Measurements from ENCODE around the gene FSHR. TPM values are rescaled to one million over a fixed set of nuclear protein-coding genes. Genes with fewer than 3 reads are reported as not detected.

Gene FSHR
- total and polyA plus RNA-seq, 2 of the 4 experiments (the other 2 are of a cell fraction) = not detected

DNA sequence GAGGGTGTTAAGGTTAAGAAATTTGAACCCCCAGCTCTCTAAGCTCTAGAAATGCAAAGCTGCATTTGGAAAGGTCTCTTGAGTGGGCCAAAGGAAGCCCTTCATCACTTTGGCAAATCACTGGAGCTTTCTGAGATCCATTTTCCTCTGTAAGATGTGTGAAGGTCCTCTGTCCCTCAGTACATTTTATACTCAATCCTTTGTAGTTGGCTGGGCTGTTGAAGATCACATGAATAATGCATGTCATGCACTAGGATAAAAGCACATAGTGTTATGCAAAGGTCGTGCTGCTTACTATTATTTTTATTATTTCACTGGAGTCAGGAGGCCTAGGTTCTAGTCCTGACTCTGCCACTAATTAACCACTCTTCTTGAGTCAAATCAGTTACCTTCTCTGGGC is 124.9 kb downstream of the FSHR start:
- no TSS peak for BruUV-seq (replicated peaks)
- no peaks in the 10 kb centered on the region for H4K20me1 ChIP-seq (ENCODE audit: insufficient read depth, low read length)
- H3K56ac ChIP-seq (ENCODE audit: extremely low read depth, insufficient read depth, low read length) = no peak overlapping the region
- TF ChIP-seq RAD21 (IDR thresholded peaks at IDR 0.05; ENCODE audit: low read length) = no peak
- no peak for TF ChIP-seq BHLHE40 (IDR thresholded peaks at IDR 0.05; ENCODE audit: low read depth, low read length)
- TF ChIP-seq, protein P1, sequence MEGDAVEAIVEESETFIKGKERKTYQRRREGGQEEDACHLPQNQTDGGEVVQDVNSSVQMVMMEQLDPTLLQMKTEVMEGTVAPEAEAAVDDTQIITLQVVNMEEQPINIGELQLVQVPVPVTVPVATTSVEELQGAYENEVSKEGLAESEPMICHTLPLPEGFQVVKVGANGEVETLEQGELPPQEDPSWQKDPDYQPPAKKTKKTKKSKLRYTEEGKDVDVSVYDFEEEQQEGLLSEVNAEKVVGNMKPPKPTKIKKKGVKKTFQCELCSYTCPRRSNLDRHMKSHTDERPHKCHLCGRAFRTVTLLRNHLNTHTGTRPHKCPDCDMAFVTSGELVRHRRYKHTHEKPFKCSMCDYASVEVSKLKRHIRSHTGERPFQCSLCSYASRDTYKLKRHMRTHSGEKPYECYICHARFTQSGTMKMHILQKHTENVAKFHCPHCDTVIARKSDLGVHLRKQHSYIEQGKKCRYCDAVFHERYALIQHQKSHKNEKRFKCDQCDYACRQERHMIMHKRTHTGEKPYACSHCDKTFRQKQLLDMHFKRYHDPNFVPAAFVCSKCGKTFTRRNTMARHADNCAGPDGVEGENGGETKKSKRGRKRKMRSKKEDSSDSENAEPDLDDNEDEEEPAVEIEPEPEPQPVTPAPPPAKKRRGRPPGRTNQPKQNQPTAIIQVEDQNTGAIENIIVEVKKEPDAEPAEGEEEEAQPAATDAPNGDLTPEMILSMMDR (conservative IDR thresholded peaks at IDR 0.05; ENCODE audit: low read depth, low read length) = no peak
- no peak for TF ChIP-seq MAZ (IDR thresholded peaks at IDR 0.05; ENCODE audit: borderline replicate concordance, low read depth, low read length)
- no peak for TF ChIP-seq USF2 (IDR thresholded peaks at IDR 0.05; ENCODE audit: low read depth, low read length)
- no peak for TF ChIP-seq POLR2A (IDR thresholded peaks at IDR 0.05; ENCODE audit: low read depth, low read length)
- no peak for TF ChIP-seq SMC3 (IDR thresholded peaks at IDR 0.05; ENCODE audit: low read depth, low read length)
- no peak for TF ChIP-seq CHD1 (IDR thresholded peaks at IDR 0.05; ENCODE audit: low read depth, low read length)
- no peak for TF ChIP-seq FOS (IDR thresholded peaks at IDR 0.05; ENCODE audit: low read depth, low read length)
- TF ChIP-seq, protein P2, sequence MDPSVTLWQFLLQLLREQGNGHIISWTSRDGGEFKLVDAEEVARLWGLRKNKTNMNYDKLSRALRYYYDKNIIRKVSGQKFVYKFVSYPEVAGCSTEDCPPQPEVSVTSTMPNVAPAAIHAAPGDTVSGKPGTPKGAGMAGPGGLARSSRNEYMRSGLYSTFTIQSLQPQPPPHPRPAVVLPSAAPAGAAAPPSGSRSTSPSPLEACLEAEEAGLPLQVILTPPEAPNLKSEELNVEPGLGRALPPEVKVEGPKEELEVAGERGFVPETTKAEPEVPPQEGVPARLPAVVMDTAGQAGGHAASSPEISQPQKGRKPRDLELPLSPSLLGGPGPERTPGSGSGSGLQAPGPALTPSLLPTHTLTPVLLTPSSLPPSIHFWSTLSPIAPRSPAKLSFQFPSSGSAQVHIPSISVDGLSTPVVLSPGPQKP (IDR thresholded peaks at IDR 0.05; ENCODE audit: borderline replicate concordance, low read depth, low read length) = no peak
- TF ChIP-seq NFE2L2 (IDR thresholded peaks at IDR 0.05; ENCODE audit: low read depth, low read length) = no peak
- TF ChIP-seq RFX5 (IDR thresholded peaks at IDR 0.05; ENCODE audit: low read depth, low read length) = no peak
- H3K4ac ChIP-seq (ENCODE audit: low read depth, low read length) = no peak overlapping the region
- no peak overlapping the region for H2BK20ac ChIP-seq (ENCODE audit: low read depth, low read length)
- dilution Hi-C loops (cut with HindIII; ENCODE audit: low sequenced_read_pairs, unreplicated experiment) = no loop called here
- no peak overlapping the region for H3K14ac ChIP-seq (replicated peaks; ENCODE audit: low read depth, low read length)
- intact Hi-C loops (cut with micrococcal nuclease) = no loop called here
- H3K36me3 ChIP-seq (ENCODE audit: control insufficient read depth, insufficient read depth, low read length) = no peaks in the 10 kb centered on the region
- no peak overlapping the region for H4K5ac ChIP-seq (ENCODE audit: low read depth, low read length)
- H4K8ac ChIP-seq (ENCODE audit: low read depth in 2 of 2, low read length in 2 of 2) = no peak overlapping the region
- in situ Hi-C loops (cut with MboI; ENCODE audit: low sequenced_read_pairs) = no loop called here
- H2AK9ac ChIP-seq (replicated peaks; ENCODE audit: low read depth, low read length, poor library complexity) = no peak overlapping the region
- ChIA-PET POLR2A (ENCODE audit: unreplicated experiment) (no interaction called here), CTCF (no interaction called here)
- no peak overlapping the region for H2AFZ ChIP-seq (replicated peaks; ENCODE audit: low read length, poor library complexity)
- H3K27me3 ChIP-seq (ENCODE audit: control insufficient read depth, insufficient read depth, low read length) = no peaks in the 10 kb centered on the region
- H2AK5ac ChIP-seq (ENCODE audit: low read depth, low read length) = no peak overlapping the region
- ATAC-seq (ENCODE audit: low read depth) (no peak), DNase-seq (no peak)
- no peaks in the 10 kb centered on the region for H3K4me1 ChIP-seq (ENCODE audit: control insufficient read depth, insufficient read depth, low read length)
- H3K9me1 ChIP-seq (ENCODE audit: insufficient read depth, low read length) = no peaks in the 10 kb centered on the region
- no CpG with 5 or more reads among the region's 1 CpG for WGBS, 2 experiments (ENCODE audit: extremely low coverage in 2 of 2, insufficient read length in 1 of 2)
- H2BK15ac ChIP-seq (ENCODE audit: low read depth, low read length) = no peak overlapping the region
- H2BK120ac ChIP-seq (ENCODE audit: low read depth, low read length) = no peak overlapping the region
- H4K91ac ChIP-seq (ENCODE audit: insufficient read depth, low read depth, low read length) = no peak overlapping the region
- no peak overlapping the region for H3K23ac ChIP-seq (ENCODE audit: low read depth, low read length)
- no peak overlapping the region for H3K18ac ChIP-seq (ENCODE audit: low read depth, low read length)
- H3K4me2 ChIP-seq (ENCODE audit: low read depth, low read length) = no peak overlapping the region
- no peak overlapping the region for H3K4me3 ChIP-seq (ENCODE audit: insufficient read depth, low read depth, low read length)
- H3K9me3 ChIP-seq (ENCODE audit: control insufficient read depth, insufficient read depth, low read length) = no peaks in the 10 kb centered on the region
- no peak overlapping the region for H3K9ac ChIP-seq (ENCODE audit: low read depth, low read length)
- no peak overlapping the region for H3K27ac ChIP-seq (ENCODE audit: insufficient read depth, low read length)
- no peak overlapping the region for H2BK5ac ChIP-seq (ENCODE audit: low read depth, low read length, poor library complexity, severe bottlenecking)
- H3K79me1 ChIP-seq (ENCODE audit: low read depth in 1 of 2, low read length in 2 of 2) = no peaks in the 10 kb centered on the region

Measured in IMR-90 (cell line).